B cell (primary cell): ENCODE measurements around the gene LRRC7. TPM values are rescaled to one million over a fixed set of nuclear protein-coding genes. Genes with fewer than 3 reads are reported as not detected.

Experiments used
- ATAC-seq: fragments of 200-7000 bp; cut with Tn5 transposase; one replicate; pipeline ENCODE4 v1.10.0; 2021; ENCODE audit warnings: low read depth, mild to moderate bottlenecking, moderate number of reproducible peaks, moderate library complexity
- CTCF ChIA-PET: fragments of 350-600 bp; sonication (Branson Sonifier 250); formaldehyde crosslinking; loops from one replicate; lab custom pipeline; 2021; ENCODE audit warnings: antibody characterized with exemption, inconsistent platforms; lab: Charles Lee
- POLR2A ChIA-PET: fragments of 350-600 bp; sonication (Branson Sonifier 250); formaldehyde crosslinking; loops from one replicate; lab custom pipeline; 2021; ENCODE audit warnings: antibody characterized with exemption; lab: Charles Lee
- DNase-seq: peaks from one replicate; pipeline ENCODE4 v3.0.0; 2013
- H2AFZ ChIP-seq: 2 replicates; pipeline ENCODE4 v1.6.1; 2012; ENCODE audit warnings: mild to moderate bottlenecking, low read depth, low read length; ENCODE audit not compliant: insufficient read depth, poor library complexity, severe bottlenecking
- H3K27ac ChIP-seq, 2 donors: 1 replicate in 1 of 2; 2 replicates in 1 of 2; pipeline ENCODE4 v1.5.1; 2012 to 2013; ENCODE audit warnings: low read length in 2 of 2, mild to moderate bottlenecking in 2 of 2, moderate library complexity in 1 of 2
- H3K27me3 ChIP-seq, 4 experiments: fragments of 200-600 bp in 1 of 4; sonication (generic) in 1 of 4; replicated peaks in 1 of 4; 1 replicate in 2 of 4; 2 replicates in 2 of 4; pipeline versions ENCODE4 v1.6.1 to v1.7.0; 2013 to 2016; ENCODE audit warnings: low read length in 3 of 4, mild to moderate bottlenecking in 2 of 4, mixed read lengths in 1 of 4, moderate library complexity in 1 of 4; ENCODE audit not compliant: insufficient read depth in 4 of 4, control insufficient read depth in 3 of 4; ENCODE audit errors: control extremely low read depth in 1 of 4
- H3K36me3 ChIP-seq, 2 experiments: replicated peaks in 1 of 2; 1 replicate in 1 of 2; 2 replicates in 1 of 2; pipeline versions ENCODE4 v1.6.1 to v1.7.1; 2013; ENCODE audit warnings: low read length in 1 of 2; ENCODE audit not compliant: insufficient read depth in 2 of 2, control insufficient read depth in 1 of 2; ENCODE audit errors: control extremely low read depth in 1 of 2, extremely low read depth in 1 of 2
- H3K4me1 ChIP-seq, 2 donors: fragments of 200-600 bp in 1 of 2; sonication (generic) in 1 of 2; 1 replicate in 1 of 2; 2 replicates in 1 of 2; pipeline versions ENCODE4 v1.5.1 to v1.6.1; 2013 to 2017; ENCODE audit warnings: low read length in 2 of 2; ENCODE audit not compliant: control insufficient read depth in 2 of 2, insufficient read depth in 2 of 2
- H3K4me2 ChIP-seq: replicated peaks from 2 replicates; pipeline ENCODE3; 2012; ENCODE audit warnings: mild to moderate bottlenecking, low read depth, low read length; ENCODE audit not compliant: poor library complexity, severe bottlenecking
- H3K4me3 ChIP-seq, 5 experiments: fragments of 200-600 bp in 1 of 5; sonication (generic) in 1 of 5; 1 replicate in 3 of 5; 2 replicates in 2 of 5; pipeline versions ENCODE4 v1.5.1 to v1.7.0; 2011 to 2016; ENCODE audit warnings: low read length in 4 of 5, mild to moderate bottlenecking in 4 of 5, low read depth in 2 of 5, control low read depth in 1 of 5, moderate library complexity in 1 of 5; ENCODE audit not compliant: insufficient read depth in 1 of 5; ENCODE audit errors: control extremely low read depth in 1 of 5, extremely low read depth in 1 of 5
- H3K79me2 ChIP-seq: fragments of 200-600 bp; sonication (generic); one replicate; pipeline ENCODE4 v1.6.0; 2016; ENCODE audit warnings: low read length; ENCODE audit not compliant: control insufficient read depth, insufficient read depth
- H3K9ac ChIP-seq: fragments of 200-600 bp; sonication (generic); 2 replicates; pipeline ENCODE4 v1.6.1; 2017; ENCODE audit warnings: mild to moderate bottlenecking, low read length, moderate library complexity
- H3K9me3 ChIP-seq, 3 donors: one replicate each; pipeline versions ENCODE4 v1.6.1 to v1.7.1; 2013; ENCODE audit warnings: low read length in 2 of 3; ENCODE audit not compliant: control insufficient read depth in 2 of 3, insufficient read depth in 1 of 3; ENCODE audit errors: control extremely low read depth in 1 of 3
- H4K20me1 ChIP-seq: 2 replicates; pipeline ENCODE4 v1.6.0; 2012; ENCODE audit warnings: mild to moderate bottlenecking, low read length; ENCODE audit not compliant: insufficient read depth, control insufficient read depth, poor library complexity, severe bottlenecking
- H3K27ac Mint-ChIP-seq: one replicate; pipeline ENCODE4 v1.8.0; 2021; ENCODE audit warnings: mixed read lengths
- H3K27me3 Mint-ChIP-seq: one replicate; pipeline ENCODE4 v1.8.0; 2021; ENCODE audit warnings: mixed read lengths
- H3K4me1 Mint-ChIP-seq: one replicate; pipeline ENCODE4 v1.8.0; 2021; ENCODE audit warnings: mixed read lengths
- H3K4me3 Mint-ChIP-seq: one replicate; pipeline ENCODE4 v1.8.0; 2021; ENCODE audit warnings: mixed read lengths
- H3K9me3 Mint-ChIP-seq: one replicate; pipeline ENCODE4 v1.8.0; 2022; ENCODE audit warnings: mixed read lengths; ENCODE audit not compliant: insufficient read depth
- CTCF ChIP-seq: fragments of 200-600 bp; IDR thresholded peaks from one replicate; pipeline ENCODE4 v1.8.0; 2022; ENCODE audit warnings: antibody characterized with exemption, mild to moderate bottlenecking
- EZH2 ChIP-seq: IDR thresholded peaks from 2 replicates; pipeline ENCODE4 v1.6.1; 2012; ENCODE audit warnings: borderline replicate concordance, low read depth, mild to moderate bottlenecking, moderate library complexity, low read length; ENCODE audit not compliant: insufficient read depth, poor library complexity, severe bottlenecking
- WGBS: methylation state at CpG from one replicate; pipeline ENCODE4 v1.1.5; 2013; ENCODE audit warnings: missing lambda C conversion rate; ENCODE audit not compliant: insufficient coverage; 5-methylcytosine and 5-hydroxymethylcytosine counted together
- intact Hi-C: fragments of 100-400 bp; cut with micrococcal nuclease; formaldehyde crosslinking; loops from one replicate; pipeline ENCODE4 v1.10.0; 2022
- polyA plus RNA-seq: library from polyadenylated mRNA; depleted of rRNA; stranded (reverse); fragments of >200 nt; gene quantifications from 2 replicates; pipeline ENCODE4 v1.2.3, GENCODE V29; 2012
- total RNA-seq, 2 donors: library from RNA; stranded (reverse); fragments of 120-200 nt in 1 of 2; gene quantifications; 1 replicate in 1 of 2; 2 replicates in 1 of 2; pipeline versions ENCODE4 v1.2.3 to v1.2.4, GENCODE V29; 2013 to 2022

LRRC7 gene
- total and polyA plus RNA-seq, 2 donors (not counting 1 experiment from before 2014, with no cell fraction given): not detected

DNA sequence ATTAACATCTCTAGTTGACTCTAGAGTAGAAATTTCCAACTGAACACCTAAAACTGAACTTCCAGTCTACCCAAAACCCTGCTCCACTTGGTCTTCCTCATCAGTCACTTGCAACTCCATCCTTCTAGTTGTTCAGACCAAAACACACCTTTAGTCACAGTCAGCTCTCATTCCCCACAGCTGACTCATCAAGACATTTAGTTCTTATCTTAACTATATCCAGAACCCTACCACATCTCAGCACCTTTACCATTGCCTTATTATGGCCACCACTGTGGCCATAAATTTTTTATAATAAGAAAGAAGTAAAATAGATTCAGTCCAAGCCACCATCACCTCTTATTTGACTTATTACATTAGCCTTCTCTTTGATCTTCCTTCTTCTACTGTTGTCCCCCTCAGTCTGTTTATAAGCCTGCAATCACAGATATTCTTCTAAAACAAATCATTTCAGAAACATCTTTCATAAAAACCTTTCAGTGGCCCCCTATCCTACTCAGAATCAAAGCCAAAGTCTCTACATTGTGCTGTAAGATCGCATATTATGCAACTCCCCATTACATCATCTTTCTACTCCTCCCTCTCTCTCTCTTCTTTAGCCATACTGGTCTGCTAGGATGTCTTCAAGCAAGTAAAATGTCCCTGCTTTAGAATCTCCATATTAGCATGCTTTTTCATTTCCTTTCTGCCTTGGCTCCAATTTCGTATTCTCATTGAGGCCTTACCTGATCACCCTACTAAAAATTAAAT is 361.8 kb downstream of the LRRC7 start:
- H3K79me2 ChIP-seq: no peaks in the 10 kb centered on the region
- no peaks in the 10 kb centered on the region for H4K20me1 ChIP-seq
- Mint-ChIP-seq H3K4me3 (no peak overlapping the region), H3K27ac (no peak overlapping the region), H3K9me3 (no peaks in the 10 kb centered on the region), H3K27me3 (no peaks in the 10 kb centered on the region), H3K4me1 (no peaks in the 10 kb centered on the region)
- no peaks in the 10 kb centered on the region for H3K27me3 ChIP-seq
- 67% methylated on average over 1 of the region's 2 CpGs for WGBS
- H3K36me3 ChIP-seq: no peaks in the 10 kb centered on the region
- no peak overlapping the region for H3K9ac ChIP-seq
- intact Hi-C loops: no loop called here
- no peak overlapping the region for H2AFZ ChIP-seq
- no peak overlapping the region for H3K27ac ChIP-seq
- CTCF ChIA-PET: no interaction called here
- DNase-seq (no peak), ATAC-seq (no peak)
- POLR2A ChIA-PET: no interaction called here
- H3K4me2 ChIP-seq: no peak overlapping the region
- H3K4me1 ChIP-seq: no peaks in the 10 kb centered on the region
- H3K4me3 ChIP-seq: no peak overlapping the region
- H3K9me3 ChIP-seq: peaks cover 0 to 5% (median 1%) of the 10 kb centered on the region in 3 donors
- TF ChIP-seq CTCF (no peak), EZH2 (no peak)

DNA sequence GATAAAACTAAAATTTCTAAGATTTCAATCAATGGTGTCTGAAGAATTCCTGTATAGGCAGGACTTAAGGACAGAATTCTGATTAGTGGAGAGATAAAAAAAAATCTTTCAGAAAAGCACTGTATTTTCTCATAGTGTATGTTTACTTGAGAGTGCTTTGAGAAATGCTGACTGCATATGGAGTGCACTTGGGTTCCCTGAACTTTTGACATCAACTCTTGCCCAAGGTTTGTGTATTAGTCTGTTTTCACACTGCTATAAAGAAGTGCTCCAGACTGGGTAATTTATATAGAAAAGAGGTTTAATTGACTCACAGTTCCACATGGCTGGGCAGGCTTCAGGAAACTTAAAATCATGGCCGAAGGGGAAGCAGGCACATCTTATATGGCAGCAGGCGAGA is 362.7 kb downstream of the LRRC7 start:
- H3K4me3 ChIP-seq: no peak overlapping the region
- H2AFZ ChIP-seq: no peak overlapping the region
- Mint-ChIP-seq H3K4me3 (no peak overlapping the region), H3K4me1 (no peaks in the 10 kb centered on the region), H3K27ac (no peak overlapping the region), H3K9me3 (no peaks in the 10 kb centered on the region), H3K27me3 (no peaks in the 10 kb centered on the region)
- no peak overlapping the region for H3K4me2 ChIP-seq
- H3K4me1 ChIP-seq: no peaks in the 10 kb centered on the region
- H4K20me1 ChIP-seq: no peaks in the 10 kb centered on the region
- ATAC-seq: no peak
- no peak overlapping the region for H3K27ac ChIP-seq
- TF ChIP-seq CTCF: no peak
- TF ChIP-seq EZH2: no peak
- H3K9ac ChIP-seq: no peak overlapping the region
- ChIA-PET POLR2A (no interaction called here), CTCF (no interaction called here)
- DNase-seq: no peak
- no peaks in the 10 kb centered on the region for H3K79me2 ChIP-seq
- 100% methylated on average over 1 of the region's 2 CpGs for WGBS
- H3K9me3 ChIP-seq: peaks cover 0 to 5% (median 1%) of the 10 kb centered on the region in 3 donors
- no peaks in the 10 kb centered on the region for H3K27me3 ChIP-seq
- no peaks in the 10 kb centered on the region for H3K36me3 ChIP-seq
- intact Hi-C loops: no loop called here
